MM.1S (cell line): ENCODE measurements around the gene IRF6.

ENCODE experiments used
- DNase-seq: peaks from one replicate; pipeline ENCODE4 v3.0.0-alpha.2; 2015
- H2AFZ ChIP-seq: fragments of 300-600 bp; sonication (generic); 2 replicates; pipeline ENCODE4 v1.6.0; 2016; ENCODE audit warnings: antibody characterized with exemption, low read length
- H3F3A ChIP-seq: fragments of 300-600 bp; sonication (generic); 2 replicates; pipeline ENCODE4 v1.6.1; 2016; ENCODE audit warnings: mild to moderate bottlenecking, antibody characterized with exemption, low read length, moderate library complexity, mixed read lengths; ENCODE audit not compliant: insufficient read depth
- H3K27ac ChIP-seq: fragments of 300-600 bp; sonication (generic); 2 replicates; pipeline ENCODE4 v1.5.1; 2016; ENCODE audit warnings: mild to moderate bottlenecking, low read length
- H3K27me3 ChIP-seq: fragments of 300-600 bp; sonication (generic); replicated peaks from 2 replicates; pipeline ENCODE4 v1.6.0; 2016; ENCODE audit warnings: low read length; ENCODE audit not compliant: insufficient read depth
- H3K36me3 ChIP-seq: fragments of 300-600 bp; sonication (generic); replicated peaks from 2 replicates; pipeline ENCODE4 v1.6.1; 2016; ENCODE audit warnings: mild to moderate bottlenecking, low read length, mixed read lengths; ENCODE audit not compliant: insufficient read depth
- H3K4me1 ChIP-seq: fragments of 300-600 bp; sonication (generic); 2 replicates; pipeline ENCODE4 v1.6.1; 2016; ENCODE audit warnings: low read length, mixed read lengths
- H3K4me2 ChIP-seq: fragments of 300-600 bp; sonication (generic); 2 replicates; pipeline ENCODE4 v1.6.0; 2016; ENCODE audit warnings: low read depth, low read length
- H3K4me3 ChIP-seq: fragments of 300-600 bp; sonication (generic); 2 replicates; pipeline ENCODE4 v1.5.1; 2016; ENCODE audit warnings: low read length, mixed read lengths
- H3K79me2 ChIP-seq: fragments of 300-600 bp; sonication (generic); 2 replicates; pipeline ENCODE4 v1.6.1; 2016; ENCODE audit warnings: mixed run types, low read length, mixed read lengths
- H3K9ac ChIP-seq: fragments of 300-600 bp; sonication (generic); 2 replicates; pipeline ENCODE4 v1.6.1; 2016; ENCODE audit warnings: low read length, mixed read lengths
- H3K9me2 ChIP-seq: fragments of 300-600 bp; sonication (generic); replicated peaks from 2 replicates; pipeline ENCODE4 v1.6.1; 2016; ENCODE audit warnings: mild to moderate bottlenecking, low read length, mixed read lengths; ENCODE audit not compliant: insufficient read depth
- H3K9me3 ChIP-seq: fragments of 300-600 bp; sonication (generic); replicated peaks from 2 replicates; pipeline ENCODE4 v1.6.1; 2016; ENCODE audit warnings: mild to moderate bottlenecking, low read length, mixed read lengths; ENCODE audit not compliant: insufficient read depth
- H4K20me1 ChIP-seq: fragments of 300-600 bp; sonication (generic); 2 replicates; pipeline ENCODE4 v1.6.1; 2016; ENCODE audit warnings: mild to moderate bottlenecking, low read length, moderate library complexity, mixed read lengths; ENCODE audit not compliant: insufficient read depth
- EZH2 ChIP-seq: fragments of 300-600 bp; sonication (generic); optimal IDR thresholded peaks from 2 replicates; pipeline ENCODE3; 2017; ENCODE audit warnings: low read depth, mild to moderate bottlenecking, antibody characterized with exemption, low read length, mixed read lengths
- EZH2phosphoT487 ChIP-seq: fragments of 300-600 bp; sonication (generic); IDR thresholded peaks from 2 replicates; pipeline ENCODE4 v1.6.1; 2018; ENCODE audit warnings: antibody characterized with exemption, low read length
- TF ChIP-seq, protein P1 (sequence below): fragments of 300-600 bp; sonication (generic); IDR thresholded peaks from 2 replicates; pipeline ENCODE4 v1.5.1; 2016; ENCODE audit warnings: antibody characterized with exemption, low read length, mixed read lengths

IRF6 gene

DNA sequence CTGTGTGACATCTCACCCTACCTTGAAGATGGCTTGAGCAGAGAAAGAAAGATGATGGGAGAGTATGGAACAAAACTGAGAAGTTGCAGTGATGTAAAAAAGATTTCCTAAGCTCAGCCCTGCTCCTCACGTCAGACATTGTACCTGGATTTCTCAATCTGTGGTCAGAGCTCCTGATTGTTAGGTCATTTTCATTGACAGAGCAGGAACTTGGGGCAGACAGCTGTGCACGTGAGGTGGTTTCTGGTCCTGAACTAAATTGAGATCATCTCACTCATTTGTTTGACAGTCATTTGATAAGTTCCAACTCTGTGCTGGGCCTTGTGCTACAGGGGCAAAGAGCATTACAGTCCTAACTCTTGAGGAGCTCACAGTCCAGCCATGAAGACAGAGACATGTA is 39.9 kb downstream of the IRF6 start:
- Histone ChIP-seq H3K79me2 (peaks cover 17% of the 10 kb centered on the region), H3K4me1 (peaks cover 33% of the 10 kb centered on the region), H3K4me2 (peak overlapping the region; percentile 4; the same call in 1 of the 2 replicates), H2AFZ (no peak overlapping the region), H3K9ac (no peak overlapping the region), H3K27me3 (no peaks in the 10 kb centered on the region), H3K9me2 (no peaks in the 10 kb centered on the region), H3F3A (peaks cover 38% of the 10 kb centered on the region), H3K4me3 (no peak overlapping the region), H4K20me1 (no peaks in the 10 kb centered on the region), H3K36me3 (no peaks in the 10 kb centered on the region), H3K9me3 (no peaks in the 10 kb centered on the region), H3K27ac (peak overlapping the region; percentile 37; the same call in 1 of the 2 replicates)
- TF ChIP-seq, protein P1, sequence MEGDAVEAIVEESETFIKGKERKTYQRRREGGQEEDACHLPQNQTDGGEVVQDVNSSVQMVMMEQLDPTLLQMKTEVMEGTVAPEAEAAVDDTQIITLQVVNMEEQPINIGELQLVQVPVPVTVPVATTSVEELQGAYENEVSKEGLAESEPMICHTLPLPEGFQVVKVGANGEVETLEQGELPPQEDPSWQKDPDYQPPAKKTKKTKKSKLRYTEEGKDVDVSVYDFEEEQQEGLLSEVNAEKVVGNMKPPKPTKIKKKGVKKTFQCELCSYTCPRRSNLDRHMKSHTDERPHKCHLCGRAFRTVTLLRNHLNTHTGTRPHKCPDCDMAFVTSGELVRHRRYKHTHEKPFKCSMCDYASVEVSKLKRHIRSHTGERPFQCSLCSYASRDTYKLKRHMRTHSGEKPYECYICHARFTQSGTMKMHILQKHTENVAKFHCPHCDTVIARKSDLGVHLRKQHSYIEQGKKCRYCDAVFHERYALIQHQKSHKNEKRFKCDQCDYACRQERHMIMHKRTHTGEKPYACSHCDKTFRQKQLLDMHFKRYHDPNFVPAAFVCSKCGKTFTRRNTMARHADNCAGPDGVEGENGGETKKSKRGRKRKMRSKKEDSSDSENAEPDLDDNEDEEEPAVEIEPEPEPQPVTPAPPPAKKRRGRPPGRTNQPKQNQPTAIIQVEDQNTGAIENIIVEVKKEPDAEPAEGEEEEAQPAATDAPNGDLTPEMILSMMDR, result no peak
- TF ChIP-seq EZH2 (no peak), EZH2phosphoT487 (no peak)
- DNase-seq, result peak; percentile 20

DNA sequence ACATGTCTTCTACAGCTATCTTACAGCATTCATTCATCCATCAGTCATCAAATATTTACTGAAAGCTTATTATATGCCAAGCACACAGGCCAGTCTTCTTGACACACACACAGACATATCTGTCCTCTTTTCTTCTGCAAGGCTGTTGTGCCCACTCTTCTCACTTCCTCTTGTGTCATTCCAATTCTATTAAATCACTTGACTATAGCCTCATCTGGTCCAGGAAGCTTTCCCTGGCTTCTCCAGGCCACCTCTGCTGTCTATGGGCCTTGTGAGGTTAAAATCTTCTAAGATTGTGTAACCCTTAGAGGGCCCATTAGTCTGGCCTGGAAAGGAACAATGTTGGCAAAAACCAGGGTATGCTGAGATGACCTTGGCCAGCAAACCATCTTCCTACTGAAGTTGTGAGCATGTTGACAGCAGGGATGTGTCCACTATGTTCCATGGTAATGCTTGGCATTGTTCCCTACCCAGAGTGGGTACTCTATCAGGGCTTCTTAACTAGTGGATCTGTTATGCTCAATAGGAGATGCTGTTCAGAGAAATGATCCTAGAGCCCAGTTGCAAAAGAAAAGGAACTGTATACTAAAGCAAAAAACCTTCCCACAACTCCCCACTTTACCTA is 44.8 kb downstream of the IRF6 start:
- no peak for DNase-seq
- H3K36me3 ChIP-seq, result no peaks in the 10 kb centered on the region
- no peak overlapping the region for H2AFZ ChIP-seq
- peaks cover 23% of the 10 kb centered on the region for H3K79me2 ChIP-seq
- no peak overlapping the region for H3K9ac ChIP-seq
- H3K4me3 ChIP-seq, result no peak overlapping the region
- no peak for TF ChIP-seq EZH2
- no peak for TF ChIP-seq EZH2phosphoT487
- TF ChIP-seq, protein P1, result no peak
- H3F3A ChIP-seq, result peaks cover 19% of the 10 kb centered on the region
- no peak overlapping the region for H3K27ac ChIP-seq
- H3K27me3 ChIP-seq, result no peaks in the 10 kb centered on the region
- no peaks in the 10 kb centered on the region for H3K9me3 ChIP-seq
- H3K4me1 ChIP-seq, result peaks cover 32% of the 10 kb centered on the region
- no peaks in the 10 kb centered on the region for H3K9me2 ChIP-seq
- H3K4me2 ChIP-seq, result no peak overlapping the region
- H4K20me1 ChIP-seq, result no peaks in the 10 kb centered on the region

DNA sequence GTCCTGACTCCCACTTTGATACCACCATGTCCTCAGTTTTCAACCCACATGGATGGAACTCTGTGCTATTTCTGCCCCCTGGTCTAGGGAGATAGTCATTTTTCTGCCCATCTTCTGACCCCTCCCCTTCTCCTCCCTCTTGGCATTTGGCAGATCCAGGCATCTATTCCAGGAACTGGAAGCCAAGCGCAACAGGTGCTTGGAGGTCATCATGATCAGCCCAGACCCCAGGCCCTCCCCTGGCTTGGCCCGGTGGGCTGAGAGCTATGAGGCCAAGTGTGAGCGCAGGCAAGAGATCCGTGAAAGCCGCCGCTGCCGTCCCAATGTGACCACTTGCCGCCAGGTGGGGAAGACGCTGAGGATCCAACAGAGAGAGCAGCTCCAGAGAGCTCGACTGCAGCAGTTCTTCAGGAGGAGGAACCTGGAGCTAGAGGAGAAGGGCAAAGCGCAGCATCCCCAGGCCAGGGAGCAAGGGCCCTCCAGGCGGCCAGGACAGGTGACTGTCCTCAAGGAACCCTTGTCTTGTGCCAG is 46.0 kb downstream of the IRF6 start:
- TF ChIP-seq EZH2phosphoT487, result no peak
- Histone ChIP-seq H3K79me2 (peaks cover 23% of the 10 kb centered on the region), H3K36me3 (no peaks in the 10 kb centered on the region), H3K4me3 (no peak overlapping the region), H3K9me3 (no peaks in the 10 kb centered on the region), H3F3A (peaks cover 26% of the 10 kb centered on the region), H2AFZ (no peak overlapping the region), H3K9me2 (no peaks in the 10 kb centered on the region), H3K27ac (no peak overlapping the region), H3K4me2 (no peak overlapping the region), H3K4me1 (peaks cover 34% of the 10 kb centered on the region), H3K27me3 (no peaks in the 10 kb centered on the region), H4K20me1 (no peaks in the 10 kb centered on the region), H3K9ac (no peak overlapping the region)
- no peak for DNase-seq

DNA sequence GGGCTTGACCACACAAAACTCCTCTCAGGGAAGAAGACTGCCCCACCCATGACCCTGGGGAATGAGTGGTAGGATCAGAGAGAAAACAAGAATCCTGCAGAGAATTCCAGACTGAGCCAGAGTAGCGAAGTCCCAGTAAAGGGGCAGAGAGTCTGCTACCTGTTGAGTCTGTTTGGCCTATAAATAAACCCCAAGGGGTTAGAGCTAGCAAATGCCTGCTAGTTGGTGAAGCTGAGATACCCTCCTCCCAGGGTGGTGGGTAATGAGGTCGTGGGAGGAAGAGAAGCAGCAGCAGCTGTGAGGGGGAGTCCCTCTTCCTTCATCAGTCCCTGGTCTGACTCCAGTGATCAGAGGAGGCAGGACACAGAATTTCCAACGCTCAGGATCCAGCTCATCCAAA is 47.5 kb downstream of the IRF6 start:
- Histone ChIP-seq H3K4me2 (no peak overlapping the region; the same call in 1 of the 2 replicates), H3K27ac (no peak overlapping the region), H3K4me3 (no peak overlapping the region), H3K9ac (no peak overlapping the region), H3K36me3 (no peaks in the 10 kb centered on the region), H3F3A (peaks cover 29% of the 10 kb centered on the region), H2AFZ (no peak overlapping the region), H3K4me1 (peaks cover 35% of the 10 kb centered on the region), H3K27me3 (no peaks in the 10 kb centered on the region), H3K79me2 (peaks cover 23% of the 10 kb centered on the region), H4K20me1 (no peaks in the 10 kb centered on the region), H3K9me3 (no peaks in the 10 kb centered on the region), H3K9me2 (no peaks in the 10 kb centered on the region)
- no peak for DNase-seq
- TF ChIP-seq EZH2 (no peak), EZH2phosphoT487 (no peak)
- TF ChIP-seq, protein P1, result no peak
